GM04504 (cell line): ENCODE data around the gene PCDHGC3.

Experiments
- DNase-seq: peaks from one replicate; pipeline ENCODE4 v3.0.0-alpha.2; 2012; ENCODE audit warnings: low read depth

Gene PCDHGC3

DNA sequence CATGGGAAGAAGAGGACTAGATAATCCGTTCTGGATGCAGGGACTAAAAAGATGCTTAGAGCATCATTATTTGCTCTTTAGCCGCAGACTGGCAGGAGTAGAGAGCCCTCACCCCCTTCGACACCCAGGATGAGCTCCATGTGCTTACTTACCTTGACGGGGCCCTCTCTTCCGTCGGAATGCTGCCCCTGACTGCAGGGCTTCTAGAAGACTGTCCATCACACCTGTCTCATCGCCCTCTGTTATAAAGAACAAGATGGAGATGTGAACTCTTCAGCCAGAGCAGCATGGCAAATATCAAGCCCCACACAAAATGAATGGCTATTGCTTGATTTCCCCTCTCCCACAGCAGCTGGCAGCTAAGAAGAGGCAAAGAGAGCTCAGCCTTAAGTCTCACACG is 48.2 kb downstream of the PCDHGC3 start:
- no peak for DNase-seq

DNA sequence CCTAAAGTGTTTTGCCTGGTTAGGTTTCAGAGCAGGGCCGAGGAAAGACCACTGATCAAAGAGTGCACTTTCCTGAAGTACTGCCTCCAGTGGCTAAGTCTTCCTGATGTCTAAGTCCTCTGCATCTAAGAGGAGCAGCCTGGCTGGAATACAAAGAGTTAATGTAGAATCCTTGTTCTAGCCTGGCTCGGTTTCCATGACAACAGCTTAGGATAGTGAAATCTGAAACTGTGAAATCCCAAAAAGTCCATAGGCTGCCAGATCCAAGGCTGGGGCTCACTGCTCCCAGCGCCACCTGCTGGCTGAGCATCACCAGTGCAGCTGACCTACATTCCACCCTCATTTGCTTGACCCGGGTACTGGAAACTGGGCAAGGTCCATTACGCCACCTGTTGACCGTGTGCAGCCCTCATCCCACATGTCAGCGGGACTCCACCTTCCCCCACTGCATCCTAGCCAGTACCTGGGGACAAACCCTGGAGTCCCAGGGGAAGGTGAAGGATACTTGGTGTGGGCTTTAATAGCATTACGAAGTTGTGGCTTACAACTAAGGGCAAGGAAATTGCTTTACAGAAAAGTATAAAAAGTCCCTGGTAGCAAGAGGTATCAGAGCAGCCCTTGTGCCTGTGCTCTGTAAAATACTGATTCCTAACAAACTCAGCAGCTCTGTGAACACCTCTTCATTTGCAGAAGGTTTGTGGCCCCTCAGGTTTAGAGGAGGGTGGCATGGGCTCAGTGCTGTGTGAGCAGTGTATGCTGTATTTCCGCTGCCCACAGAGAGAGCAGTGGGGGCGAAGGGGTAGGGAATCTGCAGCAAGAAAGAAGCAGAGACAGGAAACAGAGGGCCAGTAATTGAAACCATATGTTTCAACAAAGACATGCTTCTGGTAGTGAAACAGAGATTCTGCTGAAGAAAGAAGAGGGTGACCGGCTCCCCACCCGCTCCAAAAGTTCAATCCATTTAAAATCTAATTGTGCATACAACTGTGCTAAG is 49.1 kb downstream of the PCDHGC3 start:
- peak; percentile 94 for DNase-seq

DNA sequence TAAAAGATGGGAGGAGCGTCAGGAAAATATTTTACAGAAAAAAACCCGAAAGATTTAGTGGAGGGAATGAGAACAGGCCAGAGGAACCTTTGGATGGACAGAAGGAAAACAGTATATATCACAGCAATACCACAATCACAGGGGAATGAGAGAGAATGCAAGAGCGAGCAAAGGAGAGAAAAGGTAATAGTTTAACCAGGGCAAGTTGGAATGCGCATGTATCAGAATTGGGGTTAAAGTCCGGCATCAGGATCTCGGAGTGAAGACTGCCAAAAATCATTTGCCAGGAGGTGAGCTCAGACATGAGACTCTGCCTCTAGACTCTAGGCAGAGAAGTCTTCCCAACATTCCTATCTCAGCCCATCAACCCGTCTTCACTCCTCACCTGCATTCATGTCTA is 49.9 kb downstream of the PCDHGC3 start:
- no peak for DNase-seq

DNA sequence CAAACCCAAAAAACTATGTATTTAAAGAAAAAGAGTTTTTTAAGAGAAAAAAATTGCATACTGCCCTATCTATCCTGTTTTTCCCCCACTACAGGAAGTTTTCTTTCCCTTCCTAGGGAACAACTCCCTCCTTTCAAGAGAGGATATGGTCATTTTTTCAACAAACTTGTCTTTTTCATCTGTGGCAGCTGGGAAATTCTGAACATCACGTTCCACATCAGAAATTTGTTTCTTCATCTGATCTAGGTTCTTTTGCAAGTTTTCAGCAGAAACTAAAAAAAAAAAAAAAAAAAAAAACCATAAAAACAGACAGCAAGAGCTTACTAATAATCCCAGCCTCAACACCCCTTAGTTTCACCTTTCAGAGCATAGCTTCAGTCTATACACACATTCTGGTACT is 51.7 kb downstream of the PCDHGC3 start:
- no peak for DNase-seq
